ENCODE measurements around the gene ANKRD24.

DNA sequence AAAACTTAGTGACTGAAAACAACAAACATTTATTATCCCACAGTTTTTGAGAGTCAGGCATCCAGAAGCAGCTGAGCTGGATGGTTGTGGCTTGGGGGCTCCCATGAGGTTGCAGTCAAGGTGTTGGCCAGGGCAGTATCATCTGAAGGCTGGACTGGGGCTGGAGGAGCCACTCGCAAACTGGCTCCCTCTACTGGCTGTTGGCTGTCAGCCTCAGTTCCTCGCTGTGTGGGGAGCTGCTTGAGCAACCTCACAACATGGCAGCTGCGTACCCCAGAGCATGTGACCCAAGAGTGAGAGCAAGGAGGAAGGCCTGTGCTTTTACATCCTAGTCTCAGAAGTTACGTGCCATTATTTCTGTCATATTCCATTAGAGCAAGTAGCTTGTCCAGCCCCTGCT lies 74.1 kb downstream of the ANKRD24 start:
- TF ChIP-seq CTCF (IDR thresholded peaks at IDR 0.05) (no peak), POLR2A (IDR thresholded peaks at IDR 0.05) (no peak)

Data from tibial nerve (tissue), 3 donors.